MM.1S (cell line): Measurements from ENCODE around the gene ACBD4.

Experiments
- CTCF ChIP-seq: fragments of 300-600 bp; sonication (generic); IDR thresholded peaks from 2 replicates; pipeline ENCODE4 v1.5.1; 2016; ENCODE audit warnings: antibody characterized with exemption, low read length, mixed read lengths
- EZH2 ChIP-seq: fragments of 300-600 bp; sonication (generic); optimal IDR thresholded peaks from 2 replicates; pipeline ENCODE3; 2017; ENCODE audit warnings: low read depth, mild to moderate bottlenecking, antibody characterized with exemption, low read length, mixed read lengths
- EZH2phosphoT487 ChIP-seq: fragments of 300-600 bp; sonication (generic); IDR thresholded peaks from 2 replicates; pipeline ENCODE4 v1.6.1; 2018; ENCODE audit warnings: antibody characterized with exemption, low read length

GRCh38 chr17:45143767-45144198 lies 8.3 kb downstream of the ACBD4 start:
- TF ChIP-seq CTCF: no peak
- TF ChIP-seq EZH2: no peak
- TF ChIP-seq EZH2phosphoT487: no peak
